Dedifferentiated amniotic fluid mesenchymal stem cell (primary cell): ENCODE results near the gene CHD3.

ENCODE experiments used
- DNase-seq: peaks from one replicate; pipeline ENCODE4 v3.0.0-alpha.2; 2016; ENCODE audit errors: extremely low spot score

Gene CHD3

GRCh38 chr17:7864995-7865650, 23.5 kb upstream of the CHD3 start:
- DNase-seq, result no peak

GRCh38 chr17:7867881-7868329, 20.7 kb upstream of the CHD3 start:
- no peak for DNase-seq

- no peak for DNase-seq
Observed at GRCh38 chr17:7873051-7873450, 15.5 kb upstream of the CHD3 start.

- DNase-seq, result no peak
Observed at GRCh38 chr17:7875804-7876370, 12.7 kb upstream of the CHD3 start.

- no peak for DNase-seq
Observed at GRCh38 chr17:7878234-7878633, 10.4 kb upstream of the CHD3 start.

GRCh38 chr17:7880076-7880868, 8.3 kb upstream of the CHD3 start:
- DNase-seq, result no peak

GRCh38 chr17:7881276-7882054, 7.1 kb upstream of the CHD3 start:
- no peak for DNase-seq

GRCh38 chr17:7882068-7882467, 6.5 kb upstream of the CHD3 start:
- no peak for DNase-seq

- no peak for DNase-seq
Observed at GRCh38 chr17:7882629-7883028, 6.0 kb upstream of the CHD3 start.

- no peak for DNase-seq
Observed at GRCh38 chr17:7883781-7884386, 4.7 kb upstream of the CHD3 start.

- DNase-seq, result no peak
Observed at GRCh38 chr17:7884581-7885366, 3.8 kb upstream of the CHD3 start.

GRCh38 chr17:7885367-7886226, 3.0 kb upstream of the CHD3 start:
- DNase-seq, result no peak

- DNase-seq, result no peak
Observed at GRCh38 chr17:7886227-7887037, 2.2 kb upstream of the CHD3 start.

- DNase-seq, result no peak
Observed at GRCh38 chr17:7887038-7887481, 1.5 kb upstream of the CHD3 start.

GRCh38 chr17:7887482-7888183, 956 bp upstream of the CHD3 start:
- DNase-seq, result peak; percentile 95

GRCh38 chr17:7889166-7889955, 772 bp downstream of the CHD3 start:
- peak; percentile 77 for DNase-seq

- no peak for DNase-seq
Observed at GRCh38 chr17:7893187-7893880, 4.7 kb downstream of the CHD3 start.
